Measurements from ENCODE around the gene TBC1D19. TPM values are rescaled to one million over a fixed set of nuclear protein-coding genes. Genes with fewer than 3 reads are reported as not detected.

The TBC1D19 gene
- total and polyA plus RNA-seq, 3 experiments from 2014 or later, result 4.4 to 6.3 (median 5.1) TPM

DNA sequence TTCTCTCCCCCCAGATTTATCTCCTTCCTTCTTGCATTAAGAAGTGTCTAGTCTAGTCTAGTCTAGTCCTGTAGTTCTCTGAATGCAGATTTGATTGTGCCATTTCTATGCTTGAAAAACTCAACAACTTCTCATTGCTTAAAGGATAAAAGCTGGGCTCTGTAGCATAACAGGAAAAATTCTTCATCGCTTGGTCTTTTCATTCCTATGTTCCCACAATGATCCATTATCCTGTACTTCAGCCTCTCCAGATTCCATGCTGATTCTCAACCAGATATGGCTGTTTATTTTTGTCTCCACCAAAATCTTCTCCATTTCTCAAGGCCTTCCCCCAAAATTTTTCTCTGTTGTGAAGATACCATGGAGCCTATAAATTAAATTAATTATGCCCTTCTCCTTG lies 173.9 kb downstream of the TBC1D19 start:
- Mint-ChIP-seq H3K36me3 (peaks cover 9 to 48% (median 18%) of the 10 kb centered on the region in 3 donors), H3K27ac (no peak overlapping the region), H3K4me3 (no peak overlapping the region), H3K4me1 (peaks cover 0 to 2% (median 0%) of the 10 kb centered on the region in 3 donors), H3K27me3 (no peaks in the 10 kb centered on the region), H3K9me3 (no peaks in the 10 kb centered on the region)
- Histone ChIP-seq H3K4me3 (ENCODE audit: low read length) (no peak overlapping the region), H3K27me3 (ENCODE audit: insufficient read depth, low read length, poor library complexity, severe bottlenecking) (no peaks in the 10 kb centered on the region), H3K36me3 (ENCODE audit: insufficient read depth, low read length) (no peaks in the 10 kb centered on the region), H3K27ac (ENCODE audit: low read depth, low read length) (no peak overlapping the region), H3K9me3 (ENCODE audit: low read length) (no peaks in the 10 kb centered on the region), H3K4me1 (ENCODE audit: insufficient read depth, low read length) (no peaks in the 10 kb centered on the region)
- ChIA-PET POLR2A (no interaction called here), CTCF (no interaction called here)
- no peak for DNase-seq

DNA sequence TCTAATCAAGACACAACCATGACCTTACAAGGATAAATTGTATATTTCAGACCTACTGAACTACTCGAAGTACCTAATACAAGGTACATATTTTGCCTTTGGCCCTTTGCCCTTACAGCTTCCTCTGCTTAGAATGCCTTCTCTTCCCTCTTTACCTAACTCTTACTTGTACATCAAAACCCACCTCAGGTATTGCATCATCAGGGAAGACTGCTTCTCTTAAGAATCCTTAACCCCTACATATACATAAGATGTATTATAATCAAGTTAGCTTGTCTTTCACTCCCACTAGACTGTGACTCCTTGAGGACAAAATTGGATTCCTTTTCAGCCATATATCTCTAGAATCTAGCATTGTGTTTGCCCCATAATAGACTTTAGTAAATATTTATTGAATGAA lies 175.0 kb downstream of the TBC1D19 start:
- peaks cover 0 to 2% (median 0%) of the 10 kb centered on the region in 3 donors for H3K4me1 Mint-ChIP-seq

DNA sequence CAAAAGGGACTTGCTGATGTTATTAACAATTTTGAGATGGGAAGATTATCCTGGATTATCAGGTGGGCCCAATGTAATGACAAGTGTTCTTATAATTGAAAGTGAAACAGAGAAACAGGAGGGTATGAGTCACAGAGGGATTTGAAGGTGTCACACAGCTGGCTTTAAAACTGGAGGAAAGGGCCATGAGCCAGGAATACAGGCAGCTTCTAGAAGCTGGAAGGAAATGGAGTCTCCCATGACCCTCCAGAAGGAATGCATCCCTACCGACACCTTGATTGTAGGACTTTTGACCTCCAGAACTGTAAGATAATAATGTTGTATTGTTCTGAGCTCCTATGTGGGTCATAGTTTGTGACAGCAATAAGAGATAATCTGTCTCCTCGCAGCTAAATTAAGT lies 178.8 kb downstream of the TBC1D19 start:
- ChIA-PET POLR2A (no interaction called here), CTCF (no interaction called here)
- Histone ChIP-seq H3K4me1 (ENCODE audit: insufficient read depth, low read length) (no peaks in the 10 kb centered on the region), H3K9me3 (ENCODE audit: low read length) (no peaks in the 10 kb centered on the region), H3K4me3 (ENCODE audit: low read length) (no peak overlapping the region), H3K36me3 (ENCODE audit: insufficient read depth, low read length) (no peaks in the 10 kb centered on the region), H3K27ac (ENCODE audit: low read depth, low read length) (no peak overlapping the region), H3K27me3 (ENCODE audit: insufficient read depth, low read length, poor library complexity, severe bottlenecking) (no peaks in the 10 kb centered on the region)
- no peaks in the 10 kb centered on the region for H3K27me3 Mint-ChIP-seq
- H3K9me3 Mint-ChIP-seq, result no peaks in the 10 kb centered on the region
- DNase-seq, result no peak
- no peak overlapping the region for H3K4me3 Mint-ChIP-seq
- peaks cover 14 to 35% (median 23%) of the 10 kb centered on the region in 3 donors for H3K36me3 Mint-ChIP-seq
- H3K27ac Mint-ChIP-seq, result peak overlapping the region in 1 of 8 donors; percentile 41
- no peaks in the 10 kb centered on the region for H3K4me1 Mint-ChIP-seq

More for the DNA sequence above, 175.0 kb downstream of the TBC1D19 start:
- H3K9me3 ChIP-seq (ENCODE audit: low read length), result no peaks in the 10 kb centered on the region
- H3K4me3 ChIP-seq (ENCODE audit: low read length), result no peak overlapping the region
- Mint-ChIP-seq H3K4me3 (no peak overlapping the region), H3K9me3 (no peaks in the 10 kb centered on the region), H3K36me3 (peaks cover 9 to 41% (median 20%) of the 10 kb centered on the region in 3 donors), H3K27me3 (no peaks in the 10 kb centered on the region), H3K27ac (no peak overlapping the region)
- DNase-seq, result no peak
- ChIA-PET CTCF (no interaction called here), POLR2A (no interaction called here)
- H3K27ac ChIP-seq (ENCODE audit: low read depth, low read length), result no peak overlapping the region
- no peaks in the 10 kb centered on the region for H3K36me3 ChIP-seq (ENCODE audit: insufficient read depth, low read length)
- H3K27me3 ChIP-seq (ENCODE audit: insufficient read depth, low read length, poor library complexity, severe bottlenecking), result no peaks in the 10 kb centered on the region
- no peaks in the 10 kb centered on the region for H3K4me1 ChIP-seq (ENCODE audit: insufficient read depth, low read length)

DNA sequence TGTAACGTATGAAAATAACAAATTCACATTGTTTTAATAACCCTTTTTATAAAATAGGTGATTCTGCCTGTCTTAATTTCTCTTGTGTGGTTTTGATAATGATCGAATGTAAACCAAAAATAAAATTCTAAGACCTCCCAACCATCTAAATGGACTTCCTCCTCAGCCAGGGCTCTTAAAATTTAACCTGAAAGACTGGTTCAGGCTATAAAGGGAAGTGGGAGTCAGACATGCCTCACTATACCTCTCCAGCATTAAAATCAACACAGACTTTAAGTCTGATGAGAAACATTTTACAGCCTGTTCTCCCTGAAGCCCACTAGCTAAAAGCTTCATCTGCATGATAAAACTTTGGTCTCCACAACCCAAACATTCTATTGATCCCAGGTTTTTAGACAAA lies 179.2 kb downstream of the TBC1D19 start:
- H3K4me3 ChIP-seq (ENCODE audit: low read length), result no peak overlapping the region
- no peaks in the 10 kb centered on the region for H3K27me3 ChIP-seq (ENCODE audit: insufficient read depth, low read length, poor library complexity, severe bottlenecking)
- no peak overlapping the region for H3K4me3 Mint-ChIP-seq
- H3K36me3 ChIP-seq (ENCODE audit: insufficient read depth, low read length), result no peaks in the 10 kb centered on the region
- H3K36me3 Mint-ChIP-seq, result peaks cover 14 to 31% (median 20%) of the 10 kb centered on the region in 3 donors
- no peaks in the 10 kb centered on the region for H3K4me1 ChIP-seq (ENCODE audit: insufficient read depth, low read length)
- no peaks in the 10 kb centered on the region for H3K4me1 Mint-ChIP-seq
- ChIA-PET CTCF (no interaction called here), POLR2A (no interaction called here)
- H3K27ac Mint-ChIP-seq, result no peak overlapping the region
- H3K9me3 Mint-ChIP-seq, result no peaks in the 10 kb centered on the region
- H3K9me3 ChIP-seq (ENCODE audit: low read length), result no peaks in the 10 kb centered on the region
- no peak for DNase-seq
- no peak overlapping the region for H3K27ac ChIP-seq (ENCODE audit: low read depth, low read length)
- H3K27me3 Mint-ChIP-seq, result no peaks in the 10 kb centered on the region

DNA sequence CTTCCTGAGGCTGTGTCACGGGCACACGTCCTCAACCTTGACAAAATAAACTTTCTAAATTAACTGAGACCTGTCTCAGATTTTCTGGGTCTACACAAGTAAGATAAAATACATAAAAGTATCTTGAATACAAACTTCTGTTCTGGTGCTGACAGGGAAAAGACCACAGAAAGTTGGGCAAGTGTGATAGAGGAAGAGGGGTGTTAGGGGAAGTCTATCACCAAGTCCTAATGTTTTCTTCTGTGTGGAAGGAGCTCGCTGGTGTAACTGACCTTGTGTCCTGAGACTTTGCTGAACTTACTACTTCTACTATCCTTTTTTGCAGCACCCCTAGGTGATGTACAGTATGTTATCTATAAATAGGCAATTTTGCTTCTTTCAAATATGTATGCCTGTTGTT lies 179.8 kb downstream of the TBC1D19 start:
- ChIA-PET CTCF (no interaction called here), POLR2A (no interaction called here)
- no peak for DNase-seq
- H3K4me3 Mint-ChIP-seq, result no peak overlapping the region
- no peaks in the 10 kb centered on the region for H3K4me1 Mint-ChIP-seq
- no peaks in the 10 kb centered on the region for H3K27me3 Mint-ChIP-seq
- Histone ChIP-seq H3K27ac (ENCODE audit: low read depth, low read length) (no peak overlapping the region), H3K4me3 (ENCODE audit: low read length) (no peak overlapping the region), H3K4me1 (ENCODE audit: insufficient read depth, low read length) (no peaks in the 10 kb centered on the region), H3K9me3 (ENCODE audit: low read length) (no peaks in the 10 kb centered on the region), H3K27me3 (ENCODE audit: insufficient read depth, low read length, poor library complexity, severe bottlenecking) (no peaks in the 10 kb centered on the region), H3K36me3 (ENCODE audit: insufficient read depth, low read length) (no peaks in the 10 kb centered on the region)
- H3K27ac Mint-ChIP-seq, result no peak overlapping the region
- H3K9me3 Mint-ChIP-seq, result no peaks in the 10 kb centered on the region
- peaks cover 14 to 28% (median 18%) of the 10 kb centered on the region in 3 donors for H3K36me3 Mint-ChIP-seq

DNA sequence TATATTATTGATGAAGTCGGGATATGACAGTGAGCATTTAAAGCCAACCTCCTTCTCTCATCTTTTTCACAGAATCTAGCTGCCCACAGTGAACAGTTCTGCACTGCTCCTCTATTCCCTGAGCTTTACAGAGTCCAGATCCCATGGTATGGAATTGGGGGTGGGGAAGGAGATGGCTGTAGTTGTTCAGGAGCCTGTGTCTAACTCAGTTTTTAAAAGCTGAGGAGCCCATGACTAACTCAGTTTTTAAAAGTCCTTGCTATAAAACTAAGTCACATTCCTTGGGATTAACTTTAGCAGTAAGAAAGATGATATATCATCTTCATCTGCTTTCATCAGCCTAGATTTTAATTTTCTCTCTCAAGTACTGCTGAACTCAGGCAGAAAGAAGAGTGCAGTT lies 180.3 kb downstream of the TBC1D19 start:
- Histone ChIP-seq H3K27me3 (ENCODE audit: insufficient read depth, low read length, poor library complexity, severe bottlenecking) (no peaks in the 10 kb centered on the region), H3K36me3 (ENCODE audit: insufficient read depth, low read length) (no peaks in the 10 kb centered on the region), H3K4me3 (ENCODE audit: low read length) (no peak overlapping the region), H3K27ac (ENCODE audit: low read depth, low read length) (no peak overlapping the region), H3K4me1 (ENCODE audit: insufficient read depth, low read length) (no peaks in the 10 kb centered on the region), H3K9me3 (ENCODE audit: low read length) (no peaks in the 10 kb centered on the region)
- ChIA-PET CTCF (no interaction called here), POLR2A (no interaction called here)
- no peak overlapping the region for H3K27ac Mint-ChIP-seq
- DNase-seq, result no peak
- peaks cover 14 to 25% (median 17%) of the 10 kb centered on the region in 3 donors for H3K36me3 Mint-ChIP-seq
- H3K4me3 Mint-ChIP-seq, result no peak overlapping the region
- no peaks in the 10 kb centered on the region for H3K27me3 Mint-ChIP-seq
- no peaks in the 10 kb centered on the region for H3K9me3 Mint-ChIP-seq
- no peaks in the 10 kb centered on the region for H3K4me1 Mint-ChIP-seq

DNA sequence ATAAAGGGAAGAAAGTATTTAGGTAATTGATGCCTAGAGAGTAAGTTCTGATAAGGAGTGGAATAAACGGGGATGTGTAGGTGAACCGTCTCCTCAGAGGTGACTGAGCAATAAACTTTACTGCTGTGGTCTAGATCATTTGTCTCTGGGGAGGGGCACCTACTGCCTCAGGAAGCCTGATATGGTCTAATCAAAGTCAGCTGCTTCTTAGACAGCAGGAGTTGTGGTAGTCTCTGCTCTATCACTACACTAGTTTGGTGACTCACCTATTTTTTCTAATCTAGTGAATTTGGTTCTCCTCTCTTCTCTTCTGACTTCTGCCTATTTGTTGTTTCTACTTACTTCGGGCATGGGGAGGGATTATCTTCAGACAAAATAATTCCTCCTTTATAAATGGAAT lies 181.6 kb downstream of the TBC1D19 start:
- Mint-ChIP-seq H3K9me3 (no peaks in the 10 kb centered on the region), H3K36me3 (peaks cover 5 to 25% (median 20%) of the 10 kb centered on the region in 3 donors), H3K27me3 (no peaks in the 10 kb centered on the region), H3K27ac (peak overlapping the region in 1 of 8 donors; percentile 15), H3K4me3 (no peak overlapping the region), H3K4me1 (no peaks in the 10 kb centered on the region)
- Histone ChIP-seq H3K4me3 (ENCODE audit: low read length) (no peak overlapping the region), H3K9me3 (ENCODE audit: low read length) (no peaks in the 10 kb centered on the region), H3K4me1 (ENCODE audit: insufficient read depth, low read length) (no peaks in the 10 kb centered on the region), H3K36me3 (ENCODE audit: insufficient read depth, low read length) (no peaks in the 10 kb centered on the region), H3K27ac (ENCODE audit: low read depth, low read length) (no peak overlapping the region), H3K27me3 (ENCODE audit: insufficient read depth, low read length, poor library complexity, severe bottlenecking) (no peaks in the 10 kb centered on the region)
- no peak for DNase-seq
- ChIA-PET CTCF (no interaction called here), POLR2A (no interaction called here)

DNA sequence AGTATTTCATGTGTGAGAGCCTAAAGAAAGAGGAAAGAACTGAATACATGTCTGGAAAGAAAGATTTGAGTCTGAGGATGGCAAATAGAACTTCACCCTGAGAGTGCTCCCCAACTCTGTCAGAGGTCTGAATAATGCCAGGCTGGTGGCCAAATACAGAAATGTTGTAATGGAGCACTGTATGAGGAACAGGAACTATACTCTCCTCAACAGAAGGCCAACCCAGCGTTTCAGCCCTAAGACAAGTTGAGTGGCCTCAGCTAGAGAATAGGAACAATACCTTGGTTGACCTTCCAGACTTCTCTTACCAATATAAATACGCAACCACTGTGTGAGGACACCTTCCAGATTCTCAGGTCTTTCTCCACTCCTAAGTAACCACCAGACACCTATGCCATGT lies 182.3 kb downstream of the TBC1D19 start:
- Histone ChIP-seq H3K36me3 (ENCODE audit: insufficient read depth, low read length) (no peaks in the 10 kb centered on the region), H3K9me3 (ENCODE audit: low read length) (no peaks in the 10 kb centered on the region), H3K27me3 (ENCODE audit: insufficient read depth, low read length, poor library complexity, severe bottlenecking) (no peaks in the 10 kb centered on the region), H3K27ac (ENCODE audit: low read depth, low read length) (no peak overlapping the region), H3K4me1 (ENCODE audit: insufficient read depth, low read length) (no peaks in the 10 kb centered on the region), H3K4me3 (ENCODE audit: low read length) (no peak overlapping the region)
- Mint-ChIP-seq H3K9me3 (no peaks in the 10 kb centered on the region), H3K27me3 (no peaks in the 10 kb centered on the region), H3K36me3 (peaks cover 5 to 29% (median 24%) of the 10 kb centered on the region in 3 donors), H3K4me3 (no peak overlapping the region), H3K4me1 (no peaks in the 10 kb centered on the region), H3K27ac (peak overlapping the region in 1 of 8 donors; percentile 39)
- CTCF ChIA-PET, result no interaction called here
- POLR2A ChIA-PET, result no interaction called here
- DNase-seq, result no peak
